Nephron progenitor cell (in vitro differentiated cells): ENCODE measurements around the gene REEP3.

Source experiments
- DNase-seq: peaks from one replicate; pipeline ENCODE4 v3.0.0; 2021
- H3K27ac Mint-ChIP-seq: 2 replicates; pipeline ENCODE4 v1.8.0; 2021; ENCODE audit warnings: mild to moderate bottlenecking, moderate library complexity, mixed read lengths
- H3K27me3 Mint-ChIP-seq: 2 replicates; pipeline ENCODE4 v1.8.0; 2021; ENCODE audit warnings: mild to moderate bottlenecking, low read depth, mixed read lengths; ENCODE audit not compliant: poor library complexity
- H3K36me3 Mint-ChIP-seq: 2 replicates; pipeline ENCODE4 v1.8.0; 2021; ENCODE audit warnings: low read depth, mixed read lengths
- H3K4me1 Mint-ChIP-seq: 2 replicates; pipeline ENCODE4 v1.8.0; 2021; ENCODE audit warnings: mixed read lengths
- H3K4me3 Mint-ChIP-seq: 2 replicates; pipeline ENCODE4 v1.8.0; 2021; ENCODE audit warnings: mild to moderate bottlenecking, moderate library complexity, mixed read lengths
- H3K9me3 Mint-ChIP-seq: 2 replicates; pipeline ENCODE4 v1.8.0; 2021; ENCODE audit warnings: mild to moderate bottlenecking, moderate library complexity, mixed read lengths
- TF ChIP-seq, protein P1 (sequence below): fragments of 200-600 bp; sonication (generic); IDR thresholded peaks from 2 replicates; pipeline ENCODE4 v1.5.0; 2021; ENCODE audit warnings: antibody characterized with exemption

REEP3 gene

DNA sequence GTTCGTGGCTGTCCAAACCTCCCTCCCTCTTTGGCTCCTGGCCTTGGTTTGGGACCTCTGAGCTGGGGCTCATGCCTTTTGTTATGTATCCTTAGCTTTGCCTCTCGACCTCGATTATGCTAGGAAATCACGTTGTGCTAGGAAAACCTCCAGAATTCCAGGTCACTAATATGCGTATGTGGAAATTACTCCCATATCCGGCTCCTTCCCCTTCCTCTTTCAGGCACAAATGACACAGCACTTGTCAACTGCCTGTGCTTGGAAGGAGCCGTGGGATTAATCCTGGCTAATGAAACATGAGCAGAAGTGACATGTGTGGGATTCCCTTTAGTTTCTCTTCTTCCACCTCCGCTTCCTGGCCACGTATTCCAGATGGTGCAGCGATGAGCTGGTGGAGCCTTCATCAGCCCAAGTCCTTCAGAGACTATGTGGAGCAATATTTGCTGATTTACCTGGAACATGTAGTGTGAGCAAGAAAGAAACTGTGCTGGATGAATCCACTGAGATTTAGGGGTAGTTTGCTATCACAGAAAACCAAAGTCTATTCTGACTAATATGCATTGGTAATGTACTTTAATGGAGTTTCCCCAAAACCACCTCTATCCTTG lies 149.2 kb downstream of the REEP3 start:
- DNase-seq, result no peak
- H3K27me3 Mint-ChIP-seq, result no peaks in the 10 kb centered on the region
- H3K4me1 Mint-ChIP-seq, result peaks cover 39% of the 10 kb centered on the region
- H3K9me3 Mint-ChIP-seq, result no peaks in the 10 kb centered on the region
- no peaks in the 10 kb centered on the region for H3K36me3 Mint-ChIP-seq
- peak overlapping the region; percentile 24 for H3K27ac Mint-ChIP-seq
- TF ChIP-seq, protein P1, sequence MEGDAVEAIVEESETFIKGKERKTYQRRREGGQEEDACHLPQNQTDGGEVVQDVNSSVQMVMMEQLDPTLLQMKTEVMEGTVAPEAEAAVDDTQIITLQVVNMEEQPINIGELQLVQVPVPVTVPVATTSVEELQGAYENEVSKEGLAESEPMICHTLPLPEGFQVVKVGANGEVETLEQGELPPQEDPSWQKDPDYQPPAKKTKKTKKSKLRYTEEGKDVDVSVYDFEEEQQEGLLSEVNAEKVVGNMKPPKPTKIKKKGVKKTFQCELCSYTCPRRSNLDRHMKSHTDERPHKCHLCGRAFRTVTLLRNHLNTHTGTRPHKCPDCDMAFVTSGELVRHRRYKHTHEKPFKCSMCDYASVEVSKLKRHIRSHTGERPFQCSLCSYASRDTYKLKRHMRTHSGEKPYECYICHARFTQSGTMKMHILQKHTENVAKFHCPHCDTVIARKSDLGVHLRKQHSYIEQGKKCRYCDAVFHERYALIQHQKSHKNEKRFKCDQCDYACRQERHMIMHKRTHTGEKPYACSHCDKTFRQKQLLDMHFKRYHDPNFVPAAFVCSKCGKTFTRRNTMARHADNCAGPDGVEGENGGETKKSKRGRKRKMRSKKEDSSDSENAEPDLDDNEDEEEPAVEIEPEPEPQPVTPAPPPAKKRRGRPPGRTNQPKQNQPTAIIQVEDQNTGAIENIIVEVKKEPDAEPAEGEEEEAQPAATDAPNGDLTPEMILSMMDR, result no peak
- no peak overlapping the region for H3K4me3 Mint-ChIP-seq

DNA sequence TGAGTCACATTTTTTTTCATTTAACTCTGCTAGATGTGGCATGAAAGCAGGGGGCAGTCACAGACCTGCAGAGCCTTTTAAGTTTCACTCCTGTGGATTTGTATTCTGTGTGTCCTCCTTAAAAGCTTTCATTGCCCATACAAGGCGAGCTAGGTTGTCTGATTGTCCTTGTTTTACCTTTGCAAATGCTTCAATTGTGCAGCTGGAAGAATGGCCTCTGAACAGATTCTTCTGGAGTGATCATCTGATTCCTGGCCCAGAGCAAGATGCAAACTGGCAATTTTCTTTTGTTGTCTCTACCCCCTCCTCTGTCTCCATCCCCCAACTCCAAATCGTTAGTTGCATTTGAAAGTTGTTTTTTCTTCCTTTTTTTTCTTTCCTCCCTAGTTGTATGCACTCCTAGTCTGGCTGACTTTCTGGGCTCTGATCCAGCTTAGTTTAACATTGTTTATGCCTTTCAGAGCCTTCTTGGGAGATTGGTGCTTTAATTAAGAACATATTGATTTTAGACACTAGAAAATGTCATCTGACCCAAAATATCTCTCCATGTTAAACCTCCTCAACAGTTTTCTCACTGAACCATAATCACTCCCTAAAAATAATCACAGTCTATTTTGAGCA lies 150.2 kb downstream of the REEP3 start:
- no peaks in the 10 kb centered on the region for H3K9me3 Mint-ChIP-seq
- H3K27ac Mint-ChIP-seq, result no peak overlapping the region
- TF ChIP-seq, protein P1, result no peak
- peaks cover 31% of the 10 kb centered on the region for H3K4me1 Mint-ChIP-seq
- no peak overlapping the region for H3K4me3 Mint-ChIP-seq
- H3K36me3 Mint-ChIP-seq, result no peaks in the 10 kb centered on the region
- no peaks in the 10 kb centered on the region for H3K27me3 Mint-ChIP-seq
- DNase-seq, result no peak

DNA sequence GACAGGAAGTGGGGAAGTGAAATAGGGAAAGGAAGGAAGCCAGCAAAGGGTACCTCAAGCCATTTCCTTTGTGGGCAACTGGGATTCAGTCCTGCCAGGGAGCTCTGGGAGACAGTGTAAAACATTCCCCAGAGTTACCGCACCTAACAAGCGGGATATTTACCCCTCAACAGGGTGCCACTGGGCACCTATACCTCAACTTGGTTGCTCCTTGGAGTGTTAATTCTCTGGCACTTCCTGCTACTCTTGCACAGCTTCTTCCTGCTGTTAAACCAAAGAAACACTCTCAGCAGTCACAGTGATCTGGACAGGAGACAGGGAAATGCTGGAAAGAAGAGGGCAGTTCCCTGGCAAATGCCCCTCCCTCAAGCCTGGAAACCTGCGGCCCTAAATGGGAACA lies 151.3 kb downstream of the REEP3 start:
- H3K36me3 Mint-ChIP-seq, result no peaks in the 10 kb centered on the region
- no peak overlapping the region for H3K27ac Mint-ChIP-seq
- no peak overlapping the region for H3K4me3 Mint-ChIP-seq
- H3K4me1 Mint-ChIP-seq, result peaks cover 31% of the 10 kb centered on the region
- no peaks in the 10 kb centered on the region for H3K27me3 Mint-ChIP-seq
- no peaks in the 10 kb centered on the region for H3K9me3 Mint-ChIP-seq
- TF ChIP-seq, protein P1, result no peak
- no peak for DNase-seq

DNA sequence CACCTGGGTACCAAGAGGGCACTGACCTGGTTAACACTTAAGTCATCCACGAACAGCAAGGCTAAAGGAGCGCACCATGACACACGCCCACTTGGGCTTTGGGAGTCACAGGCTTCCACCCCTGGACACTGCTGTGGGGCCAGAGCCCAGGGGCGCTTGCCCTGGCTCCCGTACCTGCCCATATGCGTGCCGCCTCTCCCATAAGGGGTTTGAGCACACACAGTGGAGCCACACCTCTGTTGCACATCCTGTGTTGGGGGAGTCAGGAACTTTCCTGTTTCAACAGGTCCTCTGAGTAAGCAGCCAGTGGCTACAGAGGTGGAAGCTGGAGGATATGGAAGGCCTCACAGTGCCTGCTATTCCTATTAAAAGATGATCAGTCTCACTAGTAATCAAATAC lies 152.0 kb downstream of the REEP3 start:
- Mint-ChIP-seq H3K4me1 (peaks cover 31% of the 10 kb centered on the region), H3K36me3 (no peaks in the 10 kb centered on the region), H3K9me3 (no peaks in the 10 kb centered on the region), H3K4me3 (no peak overlapping the region), H3K27me3 (no peaks in the 10 kb centered on the region), H3K27ac (no peak overlapping the region)
- DNase-seq, result no peak
- TF ChIP-seq, protein P1, result no peak

DNA sequence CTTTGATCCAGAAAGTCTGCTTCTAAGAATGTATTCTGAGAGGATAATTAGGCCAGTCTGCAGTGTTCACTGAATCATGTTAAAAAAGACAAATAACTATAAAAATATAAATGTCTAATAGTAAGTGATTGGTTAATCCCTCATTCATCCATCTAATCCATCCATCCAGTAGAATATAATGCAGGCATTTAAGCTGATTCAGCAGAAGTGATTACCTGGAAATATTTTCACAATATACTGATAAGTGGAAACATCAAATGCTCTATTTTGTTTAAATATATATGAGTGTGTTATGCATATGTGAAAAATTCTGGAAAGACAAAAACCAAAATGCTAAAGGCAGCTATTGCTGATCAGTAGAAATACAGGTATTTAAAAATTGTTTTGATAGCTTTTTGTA lies 152.6 kb downstream of the REEP3 start:
- no peaks in the 10 kb centered on the region for H3K27me3 Mint-ChIP-seq
- no peaks in the 10 kb centered on the region for H3K36me3 Mint-ChIP-seq
- H3K4me3 Mint-ChIP-seq, result no peak overlapping the region
- TF ChIP-seq, protein P1, result no peak
- DNase-seq, result no peak
- no peaks in the 10 kb centered on the region for H3K9me3 Mint-ChIP-seq
- peaks cover 31% of the 10 kb centered on the region for H3K4me1 Mint-ChIP-seq
- H3K27ac Mint-ChIP-seq, result no peak overlapping the region
